ENCODE data around the gene PASD1.

GRCh38 chrX:151536571-151536970 lies 26.9 kb upstream of the PASD1 start:
- TF ChIP-seq POLR2AphosphoS5 (IDR thresholded peaks at IDR 0.05; ENCODE audit: low read depth, low read length) (no peak), POLR2A (IDR thresholded peaks at IDR 0.05; ENCODE audit: low read depth, low read length) (no peak), TAF1 (IDR thresholded peaks at IDR 0.05; ENCODE audit: borderline replicate concordance, low read depth, low read length) (no peak)
